Activated CD4-positive, alpha-beta memory T cell treated with anti-CD3 and anti-CD28 coated beads, Interleukin-2, amount 10 ng/mL, durations not matched to agents 7 days and 5 days (primary cell): ENCODE measurements around the gene SLC9A5. TPM values are rescaled to one million over a fixed set of nuclear protein-coding genes. Genes with fewer than 3 reads are reported as not detected.
A peak's percentile ranks its signal among the peaks of the same experiment; 100 is the strongest.

Experiments
- CTCF ChIA-PET: fragments of 350-600 bp; sonication (Branson Sonifier 250); formaldehyde crosslinking; loops from one replicate; lab custom pipeline; 2021; ENCODE audit warnings: antibody characterized with exemption, inconsistent platforms; lab: Charles Lee
- POLR2A ChIA-PET: fragments of 350-600 bp; sonication (Branson Sonifier 250); formaldehyde crosslinking; loops from one replicate; lab custom pipeline; 2021; ENCODE audit warnings: antibody characterized with exemption; lab: Charles Lee
- DNase-seq: peaks from one replicate; pipeline ENCODE4 v3.0.0-alpha.2; 2020
- H3K27ac Mint-ChIP-seq: one replicate; pipeline ENCODE4 v1.8.0; 2021; ENCODE audit warnings: mild to moderate bottlenecking, mixed read lengths
- H3K27me3 Mint-ChIP-seq: one replicate; pipeline ENCODE4 v1.8.0; 2021; ENCODE audit warnings: mixed read lengths
- H3K36me3 Mint-ChIP-seq: one replicate; pipeline ENCODE4 v1.8.0; 2021; ENCODE audit warnings: low read depth, mixed read lengths
- H3K4me1 Mint-ChIP-seq: one replicate; pipeline ENCODE4 v1.8.0; 2021; ENCODE audit warnings: mixed read lengths
- H3K4me3 Mint-ChIP-seq: one replicate; pipeline ENCODE4 v1.8.0; 2021; ENCODE audit warnings: mild to moderate bottlenecking, mixed read lengths
- H3K9me3 Mint-ChIP-seq: one replicate; pipeline ENCODE4 v1.8.0; 2021; ENCODE audit warnings: mixed read lengths
- total RNA-seq, 2 experiments: library from RNA; stranded (reverse); gene quantifications; one replicate each; pipeline ENCODE4 v1.2.3, GENCODE V29; 2021

SLC9A5 gene
- 1 to 10 TPM; 2.2 to 2.8 TPM for total RNA-seq

GRCh38 chr16:67248401-67249177 lies at the start of gene SLC9A5:
SLC9A5 (plus strand) TSS chr16:67248979; CDS start chr16:67249015, 36 bp downstream.
- peaks cover 6% of the 10 kb centered on the region for H3K36me3 Mint-ChIP-seq
- CTCF ChIA-PET = interaction anchor here (1.0 to 5.0 kb wide), 9 partner anchors 9 to 231 kb away, joined by 3 to 58 read pairs (median 6); partner anchors contain the start of genes PLEKHG4 and TMEM208
- no peaks in the 10 kb centered on the region for H3K9me3 Mint-ChIP-seq
- peak within 1 kb of the TSS; percentile 85 for H3K4me3 Mint-ChIP-seq
- H3K27me3 Mint-ChIP-seq = peaks cover 17% of the 10 kb centered on the region
- peaks cover 45% of the 10 kb centered on the region for H3K4me1 Mint-ChIP-seq
- H3K27ac Mint-ChIP-seq = peak within 1 kb of the TSS; percentile 86
- POLR2A ChIA-PET = interaction anchor here (0.5 to 15.4 kb wide), 11 partner anchors 12 to 319 kb away, joined by 3 to 187 read pairs (median 6); partner anchors contain the start of genes ATP6V0D1, MATCAP1 and TMEM208
- peak; percentile 47 for DNase-seq

GRCh38 chr16:67199011-67199807 lies 49.6 kb upstream of the SLC9A5 start, which contains the start of gene ELMO3:
ELMO3 (plus strand) TSS chr16:67199131; CDS start chr16:67199327, 196 bp downstream.
- no peak for DNase-seq
- CTCF ChIA-PET = interaction anchor here (0.9 to 1.7 kb wide), 4 partner anchors 12 to 45 kb away, joined by 3 to 7 read pairs (median 4); no protein-coding TSS in a partner anchor
- Mint-ChIP-seq H3K9me3 (no peaks in the 10 kb centered on the region), H3K36me3 (peaks cover 54% of the 10 kb centered on the region), H3K4me3 (no peak within 1 kb of the TSS), H3K4me1 (peaks cover 26% of the 10 kb centered on the region), H3K27ac (no peak within 1 kb of the TSS), H3K27me3 (no peaks in the 10 kb centered on the region)
- POLR2A ChIA-PET = interaction anchor here (1.7 kb wide), 1 partner anchor 42 kb away, joined by 5 read pairs; no protein-coding TSS in a partner anchor

- Mint-ChIP-seq H3K4me3 (no peak overlapping the region), H3K27me3 (no peaks in the 10 kb centered on the region), H3K9me3 (no peaks in the 10 kb centered on the region), H3K4me1 (peaks cover 24% of the 10 kb centered on the region), H3K36me3 (peaks cover 50% of the 10 kb centered on the region), H3K27ac (no peak overlapping the region)
- POLR2A ChIA-PET = no interaction called here
- DNase-seq = no peak
- CTCF ChIA-PET = no interaction called here
Observed at GRCh38 chr16:67199808-67200198, 49.0 kb upstream of the SLC9A5 start.

- ChIA-PET POLR2A (no interaction called here), CTCF (no interaction called here)
- Mint-ChIP-seq H3K4me1 (peaks cover 17% of the 10 kb centered on the region), H3K4me3 (no peak overlapping the region), H3K36me3 (peaks cover 43% of the 10 kb centered on the region), H3K9me3 (no peaks in the 10 kb centered on the region), H3K27me3 (no peaks in the 10 kb centered on the region), H3K27ac (no peak overlapping the region)
- DNase-seq = no peak
Observed at GRCh38 chr16:67200491-67200890, 48.3 kb upstream of the SLC9A5 start.

GRCh38 chr16:67201411-67202345 lies 47.1 kb upstream of the SLC9A5 start:
- H3K4me3 Mint-ChIP-seq = no peak overlapping the region
- H3K4me1 Mint-ChIP-seq = peaks cover 6% of the 10 kb centered on the region
- peaks cover 39% of the 10 kb centered on the region for H3K36me3 Mint-ChIP-seq
- H3K27me3 Mint-ChIP-seq = no peaks in the 10 kb centered on the region
- H3K9me3 Mint-ChIP-seq = no peaks in the 10 kb centered on the region
- CTCF ChIA-PET = no interaction called here
- no peak for DNase-seq
- H3K27ac Mint-ChIP-seq = no peak overlapping the region
- POLR2A ChIA-PET = interaction anchor here (0.7 to 1.2 kb wide), 3 partner anchors 9 to 17 kb away, joined by 3 read pairs; partner anchors contain the start of gene E2F4

GRCh38 chr16:67202426-67202825 lies 46.4 kb upstream of the SLC9A5 start:
- CTCF ChIA-PET = no interaction called here
- no peak overlapping the region for H3K4me3 Mint-ChIP-seq
- POLR2A ChIA-PET = interaction anchor here (0.5 to 1.2 kb wide), 4 partner anchors 10 to 24 kb away, joined by 3 read pairs; partner anchors contain the start of gene E2F4
- no peaks in the 10 kb centered on the region for H3K27me3 Mint-ChIP-seq
- H3K4me1 Mint-ChIP-seq = peaks cover 3% of the 10 kb centered on the region
- no peaks in the 10 kb centered on the region for H3K9me3 Mint-ChIP-seq
- no peak for DNase-seq
- peaks cover 34% of the 10 kb centered on the region for H3K36me3 Mint-ChIP-seq
- H3K27ac Mint-ChIP-seq = no peak overlapping the region

GRCh38 chr16:67202956-67203493 lies 45.8 kb upstream of the SLC9A5 start:
- Mint-ChIP-seq H3K4me1 (peaks cover 3% of the 10 kb centered on the region), H3K27ac (no peak overlapping the region), H3K27me3 (no peaks in the 10 kb centered on the region), H3K4me3 (no peak overlapping the region), H3K36me3 (peaks cover 29% of the 10 kb centered on the region), H3K9me3 (no peaks in the 10 kb centered on the region)
- ChIA-PET CTCF (no interaction called here), POLR2A (interaction anchor here (0.5 to 1.2 kb wide), 4 partner anchors 10 to 23 kb away, joined by 3 read pairs; partner anchors contain the start of gene E2F4)
- no peak for DNase-seq

- no peak for DNase-seq
- Mint-ChIP-seq H3K4me3 (no peak overlapping the region), H3K4me1 (no peaks in the 10 kb centered on the region), H3K27ac (no peak overlapping the region), H3K36me3 (peaks cover 23% of the 10 kb centered on the region), H3K9me3 (no peaks in the 10 kb centered on the region), H3K27me3 (no peaks in the 10 kb centered on the region)
- POLR2A ChIA-PET = interaction anchor here (1.1 to 1.4 kb wide), 2 partner anchors 9 to 20 kb away, joined by 3 to 5 read pairs; no protein-coding TSS in a partner anchor
- CTCF ChIA-PET = interaction anchor here (0.6 kb wide), 1 partner anchor 31 kb away, joined by 5 read pairs; no protein-coding TSS in a partner anchor
Observed at GRCh38 chr16:67204076-67204475, 44.7 kb upstream of the SLC9A5 start.

GRCh38 chr16:67206129-67206837 lies 42.5 kb upstream of the SLC9A5 start:
- Mint-ChIP-seq H3K27ac (no peak overlapping the region), H3K4me3 (no peak overlapping the region), H3K4me1 (no peaks in the 10 kb centered on the region), H3K27me3 (no peaks in the 10 kb centered on the region), H3K9me3 (no peaks in the 10 kb centered on the region), H3K36me3 (peaks cover 15% of the 10 kb centered on the region)
- CTCF ChIA-PET = no interaction called here
- POLR2A ChIA-PET = no interaction called here
- DNase-seq = no peak

- Mint-ChIP-seq H3K27me3 (no peaks in the 10 kb centered on the region), H3K4me3 (no peak overlapping the region), H3K4me1 (no peaks in the 10 kb centered on the region), H3K27ac (no peak overlapping the region), H3K9me3 (no peaks in the 10 kb centered on the region), H3K36me3 (peaks cover 14% of the 10 kb centered on the region)
- ChIA-PET POLR2A (interaction anchor here (1.2 to 3.0 kb wide), 2 partner anchors 10 to 20 kb away, joined by 3 to 20 read pairs; partner anchors contain the start of gene TMEM208), CTCF (no interaction called here)
- no peak for DNase-seq
Observed at GRCh38 chr16:67206838-67207248, 41.9 kb upstream of the SLC9A5 start.
